ENCODE results near the gene ADAMTS19. TPM values are rescaled to one million over a fixed set of nuclear protein-coding genes. Genes with fewer than 3 reads are reported as not detected.
"Not testable (repeated sequence)": the region's sequence is repeated elsewhere in the genome, so short reads cannot be mapped to it uniquely, and the experiment has no call there.

ADAMTS19 gene, protein sequence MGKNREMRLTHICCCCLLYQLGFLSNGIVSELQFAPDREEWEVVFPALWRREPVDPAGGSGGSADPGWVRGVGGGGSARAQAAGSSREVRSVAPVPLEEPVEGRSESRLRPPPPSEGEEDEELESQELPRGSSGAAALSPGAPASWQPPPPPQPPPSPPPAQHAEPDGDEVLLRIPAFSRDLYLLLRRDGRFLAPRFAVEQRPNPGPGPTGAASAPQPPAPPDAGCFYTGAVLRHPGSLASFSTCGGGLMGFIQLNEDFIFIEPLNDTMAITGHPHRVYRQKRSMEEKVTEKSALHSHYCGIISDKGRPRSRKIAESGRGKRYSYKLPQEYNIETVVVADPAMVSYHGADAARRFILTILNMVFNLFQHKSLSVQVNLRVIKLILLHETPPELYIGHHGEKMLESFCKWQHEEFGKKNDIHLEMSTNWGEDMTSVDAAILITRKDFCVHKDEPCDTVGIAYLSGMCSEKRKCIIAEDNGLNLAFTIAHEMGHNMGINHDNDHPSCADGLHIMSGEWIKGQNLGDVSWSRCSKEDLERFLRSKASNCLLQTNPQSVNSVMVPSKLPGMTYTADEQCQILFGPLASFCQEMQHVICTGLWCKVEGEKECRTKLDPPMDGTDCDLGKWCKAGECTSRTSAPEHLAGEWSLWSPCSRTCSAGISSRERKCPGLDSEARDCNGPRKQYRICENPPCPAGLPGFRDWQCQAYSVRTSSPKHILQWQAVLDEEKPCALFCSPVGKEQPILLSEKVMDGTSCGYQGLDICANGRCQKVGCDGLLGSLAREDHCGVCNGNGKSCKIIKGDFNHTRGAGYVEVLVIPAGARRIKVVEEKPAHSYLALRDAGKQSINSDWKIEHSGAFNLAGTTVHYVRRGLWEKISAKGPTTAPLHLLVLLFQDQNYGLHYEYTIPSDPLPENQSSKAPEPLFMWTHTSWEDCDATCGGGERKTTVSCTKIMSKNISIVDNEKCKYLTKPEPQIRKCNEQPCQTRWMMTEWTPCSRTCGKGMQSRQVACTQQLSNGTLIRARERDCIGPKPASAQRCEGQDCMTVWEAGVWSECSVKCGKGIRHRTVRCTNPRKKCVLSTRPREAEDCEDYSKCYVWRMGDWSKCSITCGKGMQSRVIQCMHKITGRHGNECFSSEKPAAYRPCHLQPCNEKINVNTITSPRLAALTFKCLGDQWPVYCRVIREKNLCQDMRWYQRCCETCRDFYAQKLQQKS
- not detected in 2 replicates for total RNA-seq (2014; rRNA removed; shearing (Covaris generic))

DNA sequence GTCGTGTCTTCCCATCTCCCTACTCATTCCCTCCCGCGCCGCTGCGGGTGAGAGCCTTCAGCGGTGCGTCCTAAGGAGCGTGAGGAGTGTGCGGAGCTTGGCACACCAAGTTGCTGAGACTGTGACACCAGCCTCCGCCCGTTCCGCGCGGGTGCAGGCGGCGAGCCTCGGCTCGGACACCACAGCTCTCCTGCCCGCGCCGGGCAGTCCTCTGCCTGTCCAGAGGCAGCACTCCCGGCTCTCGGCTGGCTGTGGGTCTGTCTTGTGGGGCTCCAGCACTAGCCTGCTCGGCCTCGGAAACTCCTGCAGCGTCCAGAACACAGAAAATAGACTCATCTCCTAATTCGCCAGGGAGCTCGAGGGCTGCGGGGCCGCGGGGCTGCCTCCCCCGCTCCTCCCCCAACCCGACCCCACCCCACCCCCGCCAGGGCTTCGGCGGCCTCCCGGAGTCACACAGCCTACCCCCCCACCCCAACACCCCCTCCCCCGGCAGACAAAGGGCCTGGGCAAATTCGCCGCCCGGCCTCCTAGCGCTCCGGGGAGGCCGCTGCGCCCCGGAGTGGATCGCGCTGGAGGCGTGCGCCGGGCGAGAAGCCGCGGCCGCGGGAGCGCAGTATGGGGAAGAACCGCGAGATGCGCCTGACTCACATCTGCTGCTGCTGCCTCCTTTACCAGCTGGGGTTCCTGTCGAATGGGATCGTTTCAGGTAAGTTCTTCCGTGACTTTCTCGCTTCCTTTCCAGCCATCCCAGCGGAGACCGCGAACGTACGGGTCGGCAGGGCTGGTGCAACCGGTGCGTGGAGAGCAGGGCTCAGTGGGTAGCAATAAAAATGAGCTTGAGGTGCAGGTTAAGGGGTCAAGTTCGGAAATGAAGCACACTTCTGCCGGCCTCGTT lies at the start of gene ADAMTS19:
Gene ADAMTS19 (plus strand): TSS at position 522 of the 895 bp plus-strand sequence. CDS start 94 bp downstream, at position 616.
- no peak for DNase-seq (ENCODE audit: low spot score)

DNA sequence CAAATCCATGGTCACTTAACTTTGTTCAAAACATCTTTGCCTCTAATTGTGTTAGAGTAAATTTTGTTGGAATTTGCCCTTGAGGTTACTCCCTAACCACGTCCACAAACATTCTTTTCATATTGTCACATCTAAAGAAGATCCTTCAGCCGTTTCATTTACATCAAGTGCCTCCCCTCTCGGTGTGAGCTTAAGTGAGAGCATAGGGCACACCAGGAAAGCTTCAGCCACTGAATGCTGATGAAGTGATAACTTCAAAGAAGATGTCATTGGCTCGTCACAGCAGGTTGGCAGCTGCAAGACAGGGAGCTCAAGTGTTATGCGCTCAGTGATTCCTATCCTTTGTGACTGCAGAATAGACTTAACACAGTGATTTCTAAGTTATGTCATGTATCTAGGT lies 49.6 kb upstream of the ADAMTS19 start:
- no peak for DNase-seq (ENCODE audit: low spot score)

DNA sequence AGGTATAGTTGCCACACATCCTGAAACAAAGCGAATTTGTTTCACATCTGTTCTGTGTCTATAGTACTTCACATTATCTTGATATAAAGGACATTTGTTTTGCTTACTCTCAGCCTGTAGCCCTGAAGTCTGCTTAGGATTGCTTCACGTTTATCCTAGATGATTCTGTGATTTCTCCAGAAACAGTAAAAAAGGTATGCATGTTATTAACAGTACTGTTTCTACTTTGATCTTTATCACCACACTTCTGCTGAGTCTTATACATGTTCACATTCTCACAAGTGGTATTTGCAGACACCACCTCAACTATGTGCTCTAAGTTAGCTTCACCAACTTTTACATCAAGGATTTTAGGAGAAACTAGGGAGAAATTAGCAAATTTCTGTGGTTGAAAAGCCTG lies 47.4 kb upstream of the ADAMTS19 start:
- DNase-seq (ENCODE audit: low spot score): no peak

DNA sequence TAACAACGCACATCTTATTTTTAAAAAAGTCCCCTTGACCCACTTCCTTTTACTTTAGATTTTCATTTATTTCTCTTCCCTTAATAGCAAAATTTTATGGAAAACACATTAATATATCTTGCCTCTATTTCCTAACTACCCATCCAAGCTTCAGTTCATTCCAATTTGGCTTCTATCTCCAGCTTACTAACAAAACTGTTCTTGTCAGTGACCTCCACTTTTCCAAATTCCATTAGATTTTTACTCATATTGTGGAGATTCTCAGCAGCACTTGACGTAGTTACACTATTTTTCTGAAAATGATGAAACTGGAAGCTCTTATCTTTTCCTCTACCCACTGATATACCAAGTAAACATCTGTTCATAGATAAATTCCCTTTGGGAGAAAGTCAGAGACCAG lies 46.5 kb upstream of the ADAMTS19 start:
- DNase-seq (ENCODE audit: low spot score): no peak

DNA sequence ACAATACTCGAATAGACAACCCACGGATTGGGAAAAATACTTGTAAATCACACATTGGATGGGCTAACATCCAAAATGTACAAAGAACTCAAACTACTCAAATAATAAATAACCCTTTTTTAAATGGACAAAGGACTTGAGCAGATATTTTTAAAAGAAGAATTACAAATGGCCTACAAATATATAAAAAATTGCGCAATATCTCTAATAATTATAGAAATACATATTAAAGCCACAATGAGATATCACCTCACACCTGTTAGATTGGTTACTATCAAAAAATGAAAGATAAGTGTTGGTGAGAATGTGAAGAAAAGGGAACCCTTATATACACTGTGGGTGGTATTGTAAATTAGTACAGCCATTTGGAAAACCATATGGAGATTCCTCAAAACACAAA lies 40.8 kb upstream of the ADAMTS19 start:
- DNase-seq (ENCODE audit: low spot score): no peak

DNA sequence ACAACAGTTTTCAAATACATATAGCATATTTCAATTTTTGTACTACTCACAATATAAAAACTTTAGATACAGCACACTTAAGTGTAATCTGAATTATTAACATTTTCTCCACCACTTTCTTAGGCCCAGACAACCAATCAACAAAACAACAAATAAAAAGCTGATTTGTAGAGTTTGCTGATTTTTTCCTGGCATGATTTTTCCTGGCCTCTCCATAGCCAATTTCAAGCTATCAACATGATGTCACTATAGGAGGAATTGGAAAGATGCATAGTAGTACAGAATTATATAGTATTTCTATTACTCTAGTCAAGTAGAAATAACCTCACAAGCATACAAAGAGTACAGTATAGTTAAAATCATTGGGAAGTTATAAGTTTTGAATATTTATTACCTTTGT lies 35.1 kb upstream of the ADAMTS19 start:
- DNase-seq (ENCODE audit: low spot score): no peak

DNA sequence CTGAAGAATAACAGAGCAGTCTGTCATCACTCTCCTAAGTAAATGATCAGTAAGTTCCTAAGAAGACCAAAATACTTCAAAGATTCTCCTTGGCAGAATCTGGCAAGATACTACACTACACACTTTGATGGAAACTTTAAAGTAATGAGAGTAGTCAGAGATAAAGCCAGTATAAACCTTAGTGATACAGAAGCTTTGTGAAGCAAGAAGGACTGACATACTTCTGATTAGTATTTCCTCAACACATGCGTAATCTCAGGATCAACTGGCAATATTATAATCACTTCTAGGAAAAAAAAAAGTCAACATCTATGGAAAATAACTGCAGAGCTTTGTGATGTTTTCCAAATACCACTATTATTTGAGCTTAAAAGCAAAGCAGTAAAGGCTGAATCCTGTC lies 34.0 kb upstream of the ADAMTS19 start:
- DNase-seq (ENCODE audit: low spot score): no peak

DNA sequence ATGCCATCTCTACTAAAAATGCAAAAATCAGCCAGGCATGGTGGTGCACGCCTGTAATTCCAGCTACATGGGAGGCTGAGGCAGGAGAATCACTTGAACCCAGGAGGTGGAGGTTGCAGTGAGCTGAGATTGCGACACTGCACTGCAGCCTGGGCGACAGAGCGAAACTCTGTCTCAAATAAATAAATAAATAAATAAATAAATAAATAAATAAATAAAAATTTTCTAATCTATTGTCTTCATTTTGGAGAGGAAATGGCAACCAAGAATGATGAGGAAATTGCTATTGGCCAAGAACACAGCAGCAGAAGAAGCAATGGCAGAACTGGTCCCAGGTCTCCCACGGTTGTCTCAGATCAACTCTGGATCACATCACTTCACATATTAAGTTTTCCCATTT lies 31.5 kb upstream of the ADAMTS19 start:
- DNase-seq (ENCODE audit: low spot score): not testable (repeated sequence)

DNA sequence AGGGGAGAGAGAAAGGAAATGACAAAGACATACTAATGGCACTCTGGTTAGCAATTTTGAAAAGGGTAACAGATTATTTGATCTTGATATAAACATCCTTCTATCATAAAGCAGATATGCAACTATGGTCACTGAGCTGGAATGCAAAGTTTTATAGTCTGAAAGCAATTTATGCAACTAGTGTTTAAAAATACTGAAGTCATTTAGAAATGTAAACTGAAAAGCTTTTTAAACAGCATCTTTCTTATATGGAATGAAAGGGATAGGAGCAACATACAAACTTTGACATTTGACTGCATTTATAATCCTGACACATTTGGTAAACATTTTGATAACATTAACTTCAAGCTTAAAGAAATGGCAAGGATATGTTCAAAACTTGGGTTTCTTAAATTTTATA lies 28.7 kb upstream of the ADAMTS19 start:
- no peak for DNase-seq (ENCODE audit: low spot score)

DNA sequence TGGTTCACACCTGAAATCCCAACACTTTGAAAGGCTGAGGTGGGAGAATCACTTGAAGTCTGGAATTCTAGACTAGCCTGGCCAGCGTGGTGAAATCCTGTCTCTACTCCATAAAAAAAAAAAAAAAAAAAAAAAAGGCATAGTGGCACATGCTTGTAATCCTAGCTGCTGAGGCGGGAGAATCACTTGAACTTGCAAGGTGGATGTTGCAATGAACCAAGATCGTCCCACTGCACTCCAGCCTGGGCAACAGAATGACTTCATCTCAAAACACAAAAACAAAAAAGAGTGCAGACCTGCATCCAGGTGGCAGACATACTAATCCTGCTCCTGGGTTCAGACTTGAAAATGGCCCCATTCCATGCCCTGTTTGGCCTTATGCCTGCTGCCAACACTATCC lies 21.8 kb upstream of the ADAMTS19 start:
- DNase-seq (ENCODE audit: low spot score): no peak

DNA sequence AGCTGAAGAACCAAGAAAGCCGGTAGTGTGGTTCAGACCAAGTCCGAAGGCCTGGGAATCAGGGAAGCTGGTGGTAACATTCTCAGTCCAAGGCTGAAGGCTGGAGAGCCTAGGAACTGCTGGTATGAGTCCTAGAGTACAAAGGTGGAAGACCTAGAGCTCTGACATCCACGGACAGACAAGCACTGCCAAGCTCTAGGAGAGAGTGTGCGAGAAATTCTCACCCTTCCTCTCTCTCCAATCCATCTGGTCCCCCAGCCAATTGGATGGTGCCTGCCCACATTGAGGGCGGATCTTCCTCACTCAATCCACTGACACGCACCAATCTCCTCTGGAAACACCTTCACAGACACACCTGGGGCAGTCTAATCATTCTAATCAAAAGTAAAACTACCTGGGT lies 19.7 kb upstream of the ADAMTS19 start:
- DNase-seq (ENCODE audit: low spot score): no peak

DNA sequence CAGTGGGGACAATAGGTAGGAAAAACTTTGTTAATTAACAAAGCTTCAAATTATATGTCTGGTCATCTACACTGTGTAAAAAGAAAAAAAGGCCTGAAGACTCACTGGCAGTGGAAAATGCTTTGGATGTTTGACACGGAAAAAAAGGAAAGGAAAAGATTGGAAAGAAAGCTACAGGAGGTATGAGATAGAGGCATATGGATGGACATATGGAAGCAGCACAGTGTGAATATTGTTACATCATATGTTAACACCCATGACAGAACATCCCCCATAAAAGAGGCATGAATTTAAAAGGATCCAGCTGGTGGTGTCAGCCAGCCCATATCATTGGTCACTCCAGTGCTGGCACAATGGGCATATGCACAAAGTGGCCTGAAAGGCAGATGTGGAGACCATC lies 19.0 kb upstream of the ADAMTS19 start:
- DNase-seq (ENCODE audit: low spot score): no peak

DNA sequence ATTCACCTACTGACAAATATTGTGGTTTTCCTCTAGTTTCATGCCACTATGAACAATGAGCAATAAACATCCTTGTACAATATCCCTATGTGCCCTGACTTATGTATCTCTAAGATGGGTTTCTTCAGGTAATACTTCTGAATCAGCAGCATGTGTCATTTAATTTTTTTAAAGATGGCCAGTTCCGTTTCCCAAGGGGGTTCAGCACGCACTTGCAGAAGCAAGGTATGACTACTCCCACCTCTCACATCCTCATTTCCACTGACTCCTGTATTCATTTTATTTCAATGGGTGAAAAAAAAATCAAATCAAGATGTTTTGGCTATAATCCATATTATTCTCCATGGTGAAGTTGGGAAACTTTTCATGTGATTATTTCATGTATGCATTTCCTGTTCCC lies 14.7 kb upstream of the ADAMTS19 start:
- no peak for DNase-seq (ENCODE audit: low spot score)

DNA sequence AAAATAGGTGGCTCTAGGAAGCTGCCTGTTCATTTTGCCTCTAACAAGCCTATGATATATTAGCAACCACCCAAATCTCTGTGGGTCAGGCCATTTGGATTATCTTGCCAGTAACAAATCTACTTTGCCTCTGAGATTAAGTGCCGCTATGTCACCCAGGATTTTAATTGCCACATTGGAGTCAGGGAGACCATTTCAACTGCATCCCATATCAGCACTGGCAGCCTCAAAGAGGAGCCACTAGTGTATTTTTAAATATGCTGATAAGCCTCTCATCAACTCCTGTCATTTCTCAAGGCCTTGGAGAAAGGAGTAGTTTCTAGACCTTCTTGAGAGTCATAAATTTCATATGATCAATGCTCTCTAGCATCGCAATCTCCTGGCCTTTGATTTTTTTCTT lies 12.1 kb upstream of the ADAMTS19 start:
- no peak for DNase-seq (ENCODE audit: low spot score)

DNA sequence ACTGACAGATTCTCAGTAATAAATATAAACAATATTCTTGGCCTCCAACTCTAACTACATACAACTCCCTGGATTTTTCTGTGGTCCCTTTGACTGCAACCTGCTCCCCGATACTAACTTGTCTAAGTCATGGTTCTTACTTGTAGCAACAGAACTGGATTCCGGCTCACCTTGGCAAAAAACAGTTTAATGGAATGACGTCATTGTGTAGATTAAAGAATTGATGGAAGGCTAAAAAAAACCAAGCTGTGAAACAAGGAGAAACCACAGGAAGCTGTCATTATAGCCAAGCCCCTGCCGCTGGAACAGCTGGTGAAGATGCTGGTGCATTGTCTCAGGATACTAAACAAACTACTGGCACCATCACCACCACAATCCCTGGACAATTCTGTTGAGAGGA lies 11.4 kb upstream of the ADAMTS19 start:
- no peak for DNase-seq (ENCODE audit: low spot score)

DNA sequence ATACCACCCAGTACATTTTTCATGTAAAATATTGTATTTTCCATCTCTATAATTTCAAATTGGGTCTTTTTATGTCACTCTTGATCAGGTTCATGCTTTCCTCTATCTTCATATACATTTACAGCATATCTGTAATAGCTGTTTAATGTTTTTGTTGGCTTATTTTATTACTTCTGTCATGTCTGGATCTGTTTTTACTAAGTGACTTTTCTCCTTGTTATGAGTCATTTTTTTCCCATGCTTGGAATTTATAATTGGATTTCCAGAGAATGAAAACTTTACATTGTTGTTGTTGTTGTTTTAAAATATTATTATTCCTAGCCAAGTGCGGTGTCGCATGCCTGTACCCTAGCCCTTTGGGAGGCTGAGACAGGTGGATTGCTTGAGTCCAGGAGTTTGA lies 5.6 kb upstream of the ADAMTS19 start:
- no peak for DNase-seq (ENCODE audit: low spot score)

DNA sequence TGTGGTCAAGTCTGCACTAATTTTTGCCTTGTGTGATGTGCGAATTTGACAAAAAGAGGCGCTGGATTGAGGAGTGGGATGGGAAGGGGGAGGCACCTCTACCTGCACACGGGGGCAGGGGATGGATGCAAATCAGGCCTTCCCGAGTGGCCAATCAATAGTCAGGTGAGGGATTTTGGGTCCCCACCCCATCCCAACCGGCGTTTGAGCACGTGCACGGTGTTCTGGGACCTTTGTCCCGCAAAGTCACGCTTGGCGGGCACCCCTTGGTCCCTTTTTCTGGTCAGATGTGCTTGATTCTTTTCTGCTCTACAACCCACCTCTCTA lies 685 bp upstream of the ADAMTS19 start:
- DNase-seq (ENCODE audit: low spot score): no peak

DNA sequence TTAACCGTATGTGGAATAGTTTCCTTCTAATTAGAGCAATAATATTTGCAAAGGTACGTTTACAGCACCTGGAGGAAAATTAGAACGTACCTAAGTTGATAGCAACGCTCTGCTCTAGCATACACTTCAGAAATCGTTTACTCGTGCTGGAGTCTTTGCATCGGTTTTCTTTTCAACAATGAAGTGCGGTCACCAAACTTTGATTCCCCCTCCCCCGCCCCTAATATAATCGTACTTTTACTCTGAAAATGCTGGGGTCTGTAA lies 506 bp downstream of the ADAMTS19 start:
- DNase-seq (ENCODE audit: low spot score): no peak

DNA sequence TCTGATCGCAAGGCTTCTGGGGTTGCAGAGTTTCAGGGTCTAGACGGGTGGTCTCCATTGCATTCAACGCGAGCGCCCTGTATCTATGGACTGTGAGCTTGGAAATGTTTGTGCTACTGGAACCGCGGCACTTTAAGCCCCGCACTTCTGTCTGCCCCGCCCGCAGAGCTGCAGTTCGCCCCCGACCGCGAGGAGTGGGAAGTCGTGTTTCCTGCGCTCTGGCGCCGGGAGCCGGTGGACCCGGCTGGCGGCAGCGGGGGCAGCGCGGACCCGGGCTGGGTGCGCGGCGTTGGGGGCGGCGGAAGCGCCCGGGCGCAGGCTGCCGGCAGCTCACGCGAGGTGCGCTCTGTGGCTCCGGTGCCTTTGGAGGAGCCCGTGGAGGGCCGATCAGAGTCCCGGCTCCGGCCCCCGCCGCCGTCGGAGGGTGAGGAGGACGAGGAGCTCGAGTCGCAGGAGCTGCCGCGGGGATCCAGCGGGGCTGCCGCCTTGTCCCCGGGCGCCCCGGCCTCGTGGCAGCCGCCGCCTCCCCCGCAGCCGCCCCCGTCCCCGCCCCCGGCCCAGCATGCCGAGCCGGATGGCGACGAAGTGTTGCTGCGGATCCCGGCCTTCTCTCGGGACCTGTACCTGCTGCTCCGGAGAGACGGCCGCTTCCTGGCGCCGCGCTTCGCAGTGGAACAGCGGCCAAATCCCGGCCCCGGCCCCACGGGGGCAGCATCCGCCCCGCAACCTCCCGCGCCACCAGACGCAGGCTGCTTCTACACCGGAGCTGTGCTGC lies 1.0 kb downstream of the ADAMTS19 start:
- no peak for DNase-seq (ENCODE audit: low spot score)

DNA sequence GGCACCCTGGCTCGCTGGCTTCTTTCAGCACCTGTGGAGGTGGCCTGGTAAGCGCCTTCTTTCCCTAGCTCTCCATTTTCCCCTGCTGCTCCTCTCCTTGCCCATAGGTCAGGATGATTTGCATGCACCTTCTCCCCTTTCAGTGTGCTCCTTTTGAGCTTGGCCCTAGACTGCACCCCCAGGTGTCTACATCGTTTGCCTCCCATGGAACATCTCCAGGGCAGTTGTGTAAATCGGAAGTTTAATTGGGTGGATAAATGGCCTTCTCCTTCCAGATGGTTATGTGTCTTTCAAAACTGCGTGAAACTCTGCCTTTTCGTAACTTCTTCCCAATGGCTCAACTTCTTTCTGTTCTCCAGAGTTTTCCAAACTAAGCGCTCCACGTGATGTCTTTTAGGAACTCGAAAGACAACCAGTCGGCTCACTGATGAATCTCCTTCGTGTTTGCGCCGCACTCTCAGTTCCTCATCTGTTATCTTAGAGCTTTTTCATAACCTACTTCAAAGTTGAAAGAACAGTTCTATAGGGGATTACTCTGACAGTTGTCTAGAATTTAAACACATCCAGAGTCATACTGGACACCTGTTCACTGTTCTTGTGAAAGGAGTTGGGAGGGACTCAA lies 1.7 kb downstream of the ADAMTS19 start:
- no peak for DNase-seq (ENCODE audit: low spot score)

All from A172 (cell line).